AG08395 (cell line): ENCODE data around the gene HTRA1.

Experiments used
- DNase-seq: peaks from one replicate; pipeline ENCODE4 v3.0.0; 2012; ENCODE audit warnings: mixed read lengths, low spot score

HTRA1 gene

DNA sequence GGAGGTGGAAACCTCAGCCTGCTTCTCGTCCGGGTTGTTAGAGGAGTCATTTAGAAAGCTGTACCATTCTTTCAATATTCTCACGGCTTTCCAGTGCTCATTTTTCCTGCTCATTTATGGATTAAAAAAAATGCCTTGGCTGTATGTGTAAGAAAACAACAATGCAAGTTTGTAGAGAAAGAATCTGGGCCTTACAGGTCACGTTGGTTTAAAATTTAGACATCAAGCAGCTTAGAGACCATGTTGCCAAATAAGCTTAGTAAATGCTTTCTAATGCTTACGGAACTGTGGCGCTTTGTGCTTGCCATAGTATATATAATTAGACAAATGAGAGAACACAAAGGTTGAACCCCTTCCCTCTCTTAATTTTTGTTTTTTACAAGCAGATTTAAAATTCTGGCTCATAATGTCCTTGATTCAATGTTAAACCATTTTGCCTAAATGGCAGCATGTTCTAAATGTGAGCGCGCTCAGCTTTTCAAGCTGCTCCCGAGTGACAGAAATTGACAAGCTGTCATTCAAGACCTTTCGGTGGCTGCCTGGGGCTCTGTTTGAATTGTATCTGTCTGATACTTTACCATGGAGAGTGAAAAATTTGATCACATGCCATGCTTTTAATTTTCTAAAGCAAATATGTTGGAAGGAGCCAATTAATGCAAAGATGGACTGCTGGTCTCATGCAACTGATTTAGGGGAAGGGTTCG is 5.8 kb upstream of the HTRA1 start:
- no peak for DNase-seq

DNA sequence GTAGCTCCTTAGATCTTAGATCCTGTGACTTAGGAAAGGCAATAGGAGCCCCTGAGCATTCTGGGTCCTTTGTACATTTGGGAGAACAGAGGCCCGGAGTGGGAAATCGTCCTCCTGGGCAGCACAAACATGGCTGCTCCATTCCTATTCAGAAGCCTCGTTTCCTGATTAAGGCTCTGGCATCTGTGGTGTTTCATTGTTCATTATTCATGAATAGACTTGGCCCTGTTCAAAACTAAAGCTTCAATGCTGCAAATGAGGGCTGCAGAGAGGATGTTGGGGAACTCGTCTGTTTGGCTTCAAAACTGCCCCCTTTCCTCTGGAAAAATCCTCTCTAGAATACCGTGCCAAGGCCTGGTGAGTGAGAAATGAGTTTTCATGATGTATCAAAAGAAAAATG is 3.4 kb upstream of the HTRA1 start:
- DNase-seq: no peak

DNA sequence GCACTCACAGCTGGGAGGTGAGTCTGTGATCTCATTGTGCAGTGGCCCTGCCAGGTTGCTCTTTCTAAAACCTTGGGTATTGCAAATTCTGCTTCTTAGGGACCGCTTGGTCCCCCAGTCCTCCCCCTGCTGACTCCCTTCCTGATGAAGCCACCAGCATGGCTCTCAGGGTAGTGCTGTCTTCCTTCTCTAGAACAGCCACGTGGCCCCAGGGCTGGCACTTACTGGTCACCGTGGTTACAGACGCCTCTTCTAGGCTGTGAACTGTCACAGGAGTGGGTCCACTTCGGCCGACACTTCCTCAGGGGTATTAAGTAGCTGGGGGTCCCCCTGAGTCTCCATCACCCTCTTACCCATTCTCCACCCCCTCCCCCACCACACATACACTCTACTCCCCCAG is 2.7 kb upstream of the HTRA1 start:
- DNase-seq: no peak

DNA sequence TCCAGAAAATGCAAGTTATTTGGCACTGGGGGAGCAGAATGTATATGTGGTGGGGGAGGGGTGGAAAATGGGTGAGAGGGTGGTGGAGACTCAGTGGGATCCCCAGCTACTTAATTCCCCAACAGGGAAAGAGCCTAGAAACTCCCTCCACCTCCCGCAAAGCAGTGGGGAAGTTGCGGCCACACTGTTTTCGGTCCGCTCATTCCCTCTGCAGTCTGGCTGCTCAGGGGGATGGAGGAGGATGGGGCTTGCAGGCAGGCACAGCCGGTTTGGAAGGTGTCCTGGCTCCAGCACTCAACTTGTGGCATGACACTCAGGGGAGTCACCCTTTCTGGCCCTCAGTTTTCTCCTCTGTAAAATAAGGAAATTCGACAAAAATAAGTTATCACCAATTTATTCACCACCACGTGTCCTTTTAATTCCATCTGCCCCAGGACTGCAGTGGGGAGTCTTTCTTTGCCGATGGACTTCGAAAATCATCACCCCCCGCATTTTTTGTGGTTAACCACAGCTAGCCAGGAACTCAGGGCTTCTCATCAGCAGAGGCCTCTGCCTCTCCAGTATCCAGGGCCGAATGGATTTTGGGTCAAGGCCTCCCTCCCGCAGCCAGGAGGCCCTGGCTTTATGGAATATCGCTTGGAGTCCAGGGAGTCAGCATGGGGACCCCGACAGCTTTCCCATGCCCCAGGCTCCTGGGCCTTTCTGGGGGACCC is 1.6 kb upstream of the HTRA1 start:
- peak; percentile 68 for DNase-seq

DNA sequence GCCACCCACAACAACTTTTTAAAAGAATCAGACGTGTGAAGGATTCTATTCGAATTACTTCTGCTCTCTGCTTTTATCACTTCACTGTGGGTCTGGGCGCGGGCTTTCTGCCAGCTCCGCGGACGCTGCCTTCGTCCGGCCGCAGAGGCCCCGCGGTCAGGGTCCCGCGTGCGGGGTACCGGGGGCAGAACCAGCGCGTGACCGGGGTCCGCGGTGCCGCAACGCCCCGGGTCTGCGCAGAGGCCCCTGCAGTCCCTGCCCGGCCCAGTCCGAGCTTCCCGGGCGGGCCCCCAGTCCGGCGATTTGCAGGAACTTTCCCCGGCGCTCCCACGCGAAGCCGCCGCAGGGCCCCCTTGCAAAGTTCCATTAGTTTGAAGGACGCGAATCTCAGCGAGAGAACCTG is 461 bp upstream of the HTRA1 start:
- no peak for DNase-seq

DNA sequence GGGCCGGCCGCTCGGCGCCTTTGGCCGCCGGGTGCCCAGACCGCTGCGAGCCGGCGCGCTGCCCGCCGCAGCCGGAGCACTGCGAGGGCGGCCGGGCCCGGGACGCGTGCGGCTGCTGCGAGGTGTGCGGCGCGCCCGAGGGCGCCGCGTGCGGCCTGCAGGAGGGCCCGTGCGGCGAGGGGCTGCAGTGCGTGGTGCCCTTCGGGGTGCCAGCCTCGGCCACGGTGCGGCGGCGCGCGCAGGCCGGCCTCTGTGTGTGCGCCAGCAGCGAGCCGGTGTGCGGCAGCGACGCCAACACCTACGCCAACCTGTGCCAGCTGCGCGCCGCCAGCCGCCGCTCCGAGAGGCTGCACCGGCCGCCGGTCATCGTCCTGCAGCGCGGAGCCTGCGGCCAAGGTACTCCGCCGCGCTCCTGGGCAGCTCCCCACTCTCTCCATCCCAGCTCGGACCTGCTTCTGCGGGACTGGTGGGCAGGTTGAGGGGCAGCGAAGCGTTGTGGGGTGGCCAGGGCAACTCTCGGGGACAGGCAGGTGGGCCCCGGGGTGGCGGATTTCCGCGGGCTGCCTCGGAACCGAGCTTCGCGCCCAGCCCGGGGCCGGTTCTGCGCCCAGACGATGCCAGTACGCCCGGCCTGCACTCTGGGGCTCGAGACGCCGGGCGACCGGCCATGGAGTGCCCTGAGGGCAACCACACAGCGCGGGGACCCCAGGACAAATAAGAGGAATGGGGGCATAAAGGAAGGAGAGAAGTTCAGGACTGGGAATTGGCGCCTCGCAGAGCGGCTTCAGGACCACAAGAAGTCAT is 578 bp downstream of the HTRA1 start:
- peak; percentile 9 for DNase-seq

DNA sequence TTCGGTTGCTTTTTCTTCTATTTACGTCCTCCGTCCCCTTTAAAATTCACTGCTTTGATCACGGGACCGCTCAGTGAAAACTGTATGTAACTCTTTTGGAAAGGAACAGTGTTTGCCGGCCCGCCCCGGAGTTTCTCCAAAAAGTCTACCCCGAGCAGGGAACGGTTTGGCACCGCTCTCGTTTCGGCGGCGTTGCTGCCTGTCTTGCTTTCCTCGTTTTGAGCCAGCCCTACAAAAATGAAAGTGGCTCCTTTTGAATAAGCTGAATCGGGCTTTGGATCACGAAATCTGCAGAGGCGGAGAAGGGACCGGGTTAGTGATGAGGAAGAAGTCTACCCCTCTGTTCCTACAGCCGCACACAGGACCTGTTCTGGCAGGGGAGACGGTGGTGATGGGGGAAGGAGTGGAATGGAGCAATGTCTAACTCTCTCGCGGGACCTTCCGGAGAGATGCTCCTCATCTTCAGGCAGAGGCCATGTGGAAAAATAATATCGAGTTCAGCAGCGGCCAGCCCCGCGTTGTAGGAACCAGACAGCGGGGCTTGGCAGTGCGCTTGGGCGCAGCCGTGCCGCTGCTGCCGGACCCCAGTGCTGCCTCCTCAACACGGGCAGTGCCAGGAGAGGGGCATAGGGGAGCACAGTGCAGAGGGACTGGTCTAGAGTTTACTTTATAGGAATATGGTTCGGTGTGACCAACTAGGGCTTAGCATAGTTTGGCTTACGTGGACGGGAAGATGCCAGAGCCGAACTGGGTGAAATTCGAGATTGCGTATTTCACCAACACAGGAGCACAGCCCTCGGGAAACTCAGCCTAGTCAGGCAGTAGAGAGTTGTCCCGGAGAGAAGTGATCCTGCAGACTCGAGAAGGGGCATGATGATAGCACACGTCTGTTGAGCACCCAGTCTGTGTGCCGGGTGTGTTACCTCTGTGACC is 1.4 kb downstream of the HTRA1 start:
- DNase-seq: peak; percentile 43

DNA sequence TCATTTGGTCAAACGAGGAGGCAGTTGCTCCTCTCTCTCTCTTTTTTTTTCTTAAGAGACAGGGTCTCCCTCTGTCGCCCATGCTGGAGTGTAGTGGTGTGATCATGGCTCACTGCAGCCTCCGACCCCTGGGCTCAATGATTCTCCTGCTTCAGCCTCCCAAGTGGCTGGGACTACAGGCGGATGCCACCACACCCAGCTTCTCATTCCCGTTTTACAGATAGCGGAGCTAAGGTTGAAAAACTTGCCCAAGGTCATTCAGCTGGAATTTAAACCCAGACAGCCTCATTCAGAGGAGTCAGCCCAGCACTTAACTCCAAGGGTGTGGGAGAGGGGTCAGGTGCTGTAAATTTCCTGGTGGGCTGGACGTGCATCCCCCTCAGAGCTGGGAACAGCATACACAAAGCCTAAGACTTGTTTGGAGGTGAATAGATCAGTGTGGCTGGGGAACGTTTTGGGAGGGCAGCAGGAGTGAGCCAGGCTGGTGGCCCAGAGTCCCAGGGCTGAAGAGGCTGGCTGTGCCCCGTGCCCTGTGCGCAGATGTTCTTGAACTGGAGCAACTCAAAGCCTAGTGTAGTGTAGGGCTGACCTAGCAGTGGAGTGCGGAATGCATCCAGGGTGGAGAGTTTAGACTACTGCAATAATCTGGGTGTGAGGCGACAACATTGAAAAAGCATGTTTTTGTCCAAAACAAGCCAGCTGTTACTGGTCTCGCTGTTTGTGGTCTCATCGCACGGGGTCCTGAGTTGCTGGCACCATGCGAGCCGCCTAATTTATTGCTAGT is 2.3 kb downstream of the HTRA1 start:
- no peak for DNase-seq

DNA sequence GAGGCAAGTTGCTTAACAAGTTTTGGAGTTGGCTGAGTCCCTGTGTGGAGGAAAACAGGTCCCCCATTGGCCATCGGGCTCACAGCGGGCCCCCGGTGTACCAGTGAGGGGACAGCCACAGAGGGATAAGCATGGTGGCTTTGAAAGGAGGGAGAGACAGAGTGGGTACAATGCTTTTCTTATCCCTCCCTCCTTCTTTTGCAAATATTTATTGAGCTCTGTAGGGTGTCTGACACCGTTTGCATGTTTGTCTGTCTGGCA is 2.8 kb downstream of the HTRA1 start:
- no peak for DNase-seq

DNA sequence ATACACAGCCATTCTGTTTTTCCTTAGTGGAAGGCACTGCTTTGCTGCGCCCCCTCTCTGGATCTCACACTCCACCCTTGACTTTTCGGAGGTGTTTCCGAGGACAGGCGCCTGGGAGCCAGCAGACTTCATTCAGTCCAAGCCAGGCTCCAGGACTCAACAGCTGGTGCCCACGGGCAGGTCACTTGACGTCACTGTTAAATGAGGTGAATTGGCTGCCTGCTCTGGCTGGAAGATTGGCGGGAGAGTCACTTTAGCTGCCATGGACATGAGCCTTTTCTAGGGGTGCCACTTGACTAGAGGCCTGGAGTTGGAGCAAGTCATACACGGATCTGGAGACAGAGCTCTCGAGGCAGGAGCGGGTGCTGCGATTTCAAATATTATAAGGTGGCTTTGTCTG is 3.2 kb downstream of the HTRA1 start:
- DNase-seq: no peak

DNA sequence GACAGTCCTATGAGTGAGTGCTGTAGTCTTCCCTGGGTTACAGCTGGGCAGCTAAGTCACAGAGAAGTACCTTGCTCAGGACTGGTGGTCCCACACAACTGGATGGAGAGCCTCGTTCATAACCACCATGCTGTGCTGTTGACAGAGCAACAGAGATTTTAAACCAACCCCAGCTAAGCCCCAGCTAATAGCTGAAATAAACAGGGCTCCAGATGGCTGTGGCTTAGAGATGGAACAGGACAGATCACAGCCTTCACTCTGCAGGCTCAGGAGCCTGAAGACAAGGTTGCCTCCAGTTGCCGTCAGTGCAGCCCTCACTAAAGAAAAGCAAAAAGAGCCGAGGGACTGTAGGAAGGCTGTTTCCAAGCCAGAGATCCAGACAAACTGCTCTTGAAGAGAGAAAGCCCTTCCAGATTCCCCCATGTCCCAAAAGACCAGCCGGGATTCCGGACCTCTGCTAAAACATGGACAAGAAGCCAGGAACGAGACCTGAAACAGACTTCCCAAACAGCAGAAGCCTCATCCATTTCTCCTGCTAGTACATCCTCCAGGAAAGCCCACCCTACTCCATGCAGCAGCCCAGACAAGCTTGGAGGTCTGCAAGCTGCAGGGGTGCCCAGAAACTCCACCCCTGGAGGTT is 4.2 kb downstream of the HTRA1 start:
- no peak for DNase-seq

DNA sequence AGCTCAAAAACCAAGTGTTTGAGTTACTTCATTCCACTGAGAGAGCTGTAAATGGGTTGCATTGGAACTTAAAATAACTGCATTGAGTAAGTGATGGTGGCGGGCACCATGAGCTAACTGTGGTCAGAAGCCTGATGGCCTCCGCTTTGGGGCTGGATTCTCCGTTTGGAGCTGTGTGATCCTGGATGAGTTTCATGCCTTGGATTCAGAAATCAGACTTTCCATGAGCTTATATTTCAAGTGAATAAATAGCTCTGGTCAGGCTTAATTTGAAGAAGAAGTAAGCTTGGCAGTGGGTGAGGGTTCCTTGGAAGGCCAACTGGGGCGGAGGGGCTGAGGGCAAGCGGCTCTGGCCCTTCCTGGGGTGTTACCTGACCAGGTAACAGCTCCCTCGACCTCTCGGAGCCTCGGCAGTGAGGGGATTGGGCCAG is 5.6 kb downstream of the HTRA1 start:
- no peak for DNase-seq

DNA sequence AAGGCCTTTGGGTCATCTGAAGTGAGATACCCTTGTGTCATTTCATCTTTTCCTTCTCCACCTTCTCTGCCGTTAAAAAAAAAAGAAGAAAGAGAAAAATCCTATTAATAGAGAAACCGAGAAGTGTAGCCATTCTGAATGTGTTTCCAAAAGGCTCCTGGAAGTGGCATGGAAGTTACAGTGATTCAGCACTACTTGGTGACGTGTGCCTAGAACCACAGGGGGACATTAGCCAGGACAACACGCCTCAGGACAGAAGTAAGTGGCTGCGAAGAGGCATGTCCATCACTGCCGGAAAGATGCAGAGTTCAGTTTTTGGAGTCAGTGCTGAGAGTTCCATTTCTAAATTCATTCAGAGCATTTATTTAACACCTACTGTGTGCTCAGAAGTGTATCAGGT is 6.3 kb downstream of the HTRA1 start:
- DNase-seq: no peak

DNA sequence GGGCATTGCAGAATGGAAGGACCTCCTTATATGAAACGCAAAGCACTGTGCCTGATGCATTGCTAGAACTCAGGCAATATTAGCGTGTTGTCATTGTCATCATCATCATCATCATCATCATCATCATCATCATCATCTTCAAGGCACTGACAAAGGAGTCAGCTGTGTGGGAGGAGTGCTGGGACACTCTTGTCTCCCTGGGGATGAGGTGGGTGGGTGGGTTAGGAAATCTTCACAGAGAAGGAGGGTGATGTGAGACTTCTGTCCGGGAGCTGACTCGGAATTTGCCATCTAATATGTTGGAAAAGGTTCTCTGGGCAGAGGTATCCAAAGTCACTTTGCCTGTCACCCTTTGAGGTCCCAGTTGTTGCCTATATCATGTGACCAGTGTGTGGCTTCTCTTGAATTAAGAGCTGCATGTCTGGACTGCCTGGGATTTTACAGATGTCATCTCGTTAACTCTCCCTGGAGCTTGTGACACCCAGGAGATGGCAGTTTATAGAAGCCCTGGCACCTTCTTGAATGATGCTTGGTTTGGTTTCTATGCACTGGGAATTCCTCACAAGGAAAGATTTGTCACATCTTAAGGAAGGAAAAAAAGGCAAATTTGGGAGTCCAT is 7.1 kb downstream of the HTRA1 start:
- peak; percentile 40 for DNase-seq

DNA sequence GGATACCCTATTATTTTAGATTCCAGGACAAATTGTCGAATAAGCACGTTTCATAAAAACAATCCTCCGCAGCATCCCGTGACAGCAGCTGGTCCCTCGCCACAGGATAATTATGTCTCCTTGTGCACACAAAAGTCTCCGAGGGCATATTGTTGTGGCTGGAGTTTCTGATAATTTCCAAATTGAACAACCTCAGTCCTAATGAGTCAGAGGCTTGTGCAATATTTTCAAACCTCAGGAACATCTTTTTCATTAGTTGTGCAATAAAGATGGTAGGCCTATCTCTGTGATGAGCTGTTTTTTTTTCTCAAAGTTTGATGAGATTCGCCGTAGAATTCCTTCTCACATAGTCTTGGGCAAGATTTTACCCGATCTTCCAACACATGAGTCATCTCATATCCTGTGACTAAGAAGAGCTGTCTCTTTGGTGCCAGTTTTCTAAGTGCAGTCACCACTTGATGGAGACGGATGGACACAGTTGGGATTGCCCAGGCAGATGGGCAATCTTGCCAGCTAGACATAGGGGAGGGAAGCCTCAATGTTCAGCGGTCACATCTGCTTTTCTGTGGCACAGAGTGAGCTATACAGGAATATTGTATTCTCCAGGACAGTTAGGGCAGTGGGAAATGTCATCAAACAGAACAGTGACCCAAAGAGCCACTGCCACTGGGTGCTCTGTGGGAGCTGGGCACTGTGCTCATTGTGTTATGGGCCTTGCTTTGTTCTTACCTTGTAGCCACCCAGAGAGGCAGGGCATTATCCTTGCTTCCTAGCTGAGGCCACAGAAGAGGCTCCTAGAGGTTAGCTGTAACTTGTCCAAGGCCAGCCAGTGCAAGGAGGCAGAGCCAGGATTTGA is 7.8 kb downstream of the HTRA1 start:
- peak; percentile 95 for DNase-seq

DNA sequence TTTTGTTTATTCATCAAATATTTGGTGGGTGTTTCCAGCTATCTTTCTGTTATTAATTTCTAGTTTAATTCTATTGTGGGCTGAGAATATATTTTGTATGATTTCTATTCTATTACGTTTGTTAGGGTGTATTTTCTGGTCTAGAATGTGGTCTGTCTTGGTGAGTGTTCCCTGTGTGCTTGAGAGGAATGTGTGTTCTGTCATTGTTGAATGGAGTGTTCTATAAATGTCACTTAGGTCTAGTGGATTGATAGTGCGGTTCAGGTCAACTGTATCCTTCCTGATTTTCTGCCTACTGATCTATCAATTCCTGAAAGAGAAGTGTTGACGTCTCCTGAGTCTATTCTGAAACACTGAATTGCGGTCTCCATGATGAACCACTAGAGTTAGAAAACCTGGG is 8.5 kb downstream of the HTRA1 start:
- no peak for DNase-seq

DNA sequence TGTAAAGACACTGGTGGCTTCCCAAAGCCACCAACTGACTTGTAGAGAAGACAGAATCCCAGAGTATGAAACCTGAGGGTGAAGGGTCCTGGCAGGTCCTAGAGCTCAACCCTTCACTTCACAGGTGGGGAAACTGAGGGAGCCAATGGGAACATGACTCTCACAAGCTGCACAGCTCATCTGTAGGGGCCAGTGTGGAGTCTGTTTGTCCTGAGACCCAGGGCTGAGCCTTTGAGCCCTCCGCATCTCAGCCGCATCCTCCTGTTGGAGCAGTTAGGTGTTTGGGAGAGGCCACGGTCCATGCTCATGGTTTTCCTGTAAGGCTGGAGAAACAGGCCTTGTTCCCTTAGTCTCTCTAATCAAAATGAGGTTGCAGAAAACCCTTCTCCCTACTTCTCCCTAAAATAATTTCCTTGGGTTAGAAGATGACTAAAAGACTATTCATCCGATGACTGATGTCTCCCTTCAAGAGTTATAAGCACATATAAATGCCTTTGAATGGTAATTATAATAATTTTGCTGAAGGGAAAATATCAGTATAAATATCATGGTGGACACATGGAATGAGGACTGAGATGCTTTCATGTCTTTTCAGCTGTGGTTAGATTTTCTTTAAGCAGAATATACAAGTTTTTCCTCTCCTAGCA is 10.3 kb downstream of the HTRA1 start:
- DNase-seq: no peak

DNA sequence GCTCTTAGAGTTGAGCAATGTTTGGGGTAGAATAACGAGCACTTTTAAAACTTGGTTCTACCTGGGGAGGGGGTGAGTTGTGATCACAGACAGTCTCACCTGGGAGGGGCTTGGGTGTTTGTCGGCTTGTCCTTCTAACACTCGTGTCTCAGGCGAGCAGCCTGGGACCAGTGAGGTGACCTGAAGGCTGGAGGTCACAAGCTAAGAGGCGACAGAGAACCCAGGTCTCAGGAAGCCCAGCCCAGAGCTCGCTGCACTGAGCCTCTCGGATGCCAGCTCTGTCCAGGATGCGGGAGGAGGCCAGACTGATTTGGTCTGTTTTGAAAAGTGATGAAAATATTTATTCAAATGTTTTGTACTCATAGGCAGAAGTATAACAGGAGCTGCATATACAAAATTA is 11.8 kb downstream of the HTRA1 start:
- no peak for DNase-seq
